ENCODE results near the gene PCMTD2.

GRCh38 chr20:64247307-64247618 is 8.3 kb upstream of the PCMTD2 start:
- no peak for TF ChIP-seq POLR2A (IDR thresholded peaks at IDR 0.05)
- no peak for TF ChIP-seq CTCF (IDR thresholded peaks at IDR 0.05)
